Astrocyte (in vitro differentiated cells and primary cell): ENCODE results near the gene PLEKHA1.

Experiments used
- CTCF ChIP-seq: IDR thresholded peaks from 2 replicates; pipeline ENCODE4 v1.5.1; 2011; ENCODE audit warnings: low read depth, mild to moderate bottlenecking, inconsistent platforms, low read length, moderate library complexity; ENCODE audit not compliant: insufficient read depth
- EZH2 ChIP-seq: IDR thresholded peaks from 2 replicates; pipeline ENCODE4 v1.6.1; 2012; ENCODE audit warnings: mild to moderate bottlenecking, low read length, inconsistent platforms; ENCODE audit not compliant: insufficient read depth

DNA sequence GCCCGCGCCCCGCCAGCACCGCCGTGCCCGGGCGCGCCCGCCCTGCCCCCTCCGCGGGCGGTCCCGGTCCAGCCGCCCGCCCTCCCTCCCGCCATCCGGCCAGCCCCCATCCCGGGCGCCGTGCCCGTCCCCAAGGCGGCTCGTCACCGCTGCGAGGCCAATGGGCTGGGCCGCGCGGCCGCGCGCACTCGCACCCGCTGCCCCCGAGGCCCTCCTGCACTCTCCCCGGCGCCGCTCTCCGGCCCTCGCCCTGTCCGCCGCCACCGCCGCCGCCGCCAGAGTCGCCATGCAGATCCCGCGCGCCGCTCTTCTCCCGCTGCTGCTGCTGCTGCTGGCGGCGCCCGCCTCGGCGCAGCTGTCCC is 86.8 kb downstream of the PLEKHA1 start, which contains the start of gene HTRA1:
- TF ChIP-seq CTCF (no peak), EZH2 (no peak)
